Loucy (cell line): ENCODE measurements around the gene PALLD.

Experiments used
- H2AFZ ChIP-seq: fragments of 200-600 bp; sonication (generic); 2 replicates; pipeline ENCODE4 v1.6.0; 2016; ENCODE audit warnings: antibody characterized with exemption, mild to moderate bottlenecking, low read length, moderate library complexity
- H3F3A ChIP-seq: fragments of 200-600 bp; 2 replicates; pipeline ENCODE4 v1.6.0; 2016; ENCODE audit warnings: antibody characterized with exemption, low read depth, mild to moderate bottlenecking
- H3K27me3 ChIP-seq: fragments of 200-600 bp; sonication (generic); 2 replicates; pipeline ENCODE4 v1.6.1; 2014; ENCODE audit warnings: low read length, mild to moderate bottlenecking; ENCODE audit not compliant: insufficient read depth, poor library complexity, severe bottlenecking
- H3K36me3 ChIP-seq: fragments of 200-600 bp; sonication (generic); 2 replicates; pipeline ENCODE4 v1.6.1; 2016; ENCODE audit warnings: low read length; ENCODE audit not compliant: insufficient read depth
- H3K4me1 ChIP-seq: fragments of 200-600 bp; sonication (generic); 2 replicates; pipeline ENCODE4 v1.5.1; 2014; ENCODE audit warnings: low read length, mild to moderate bottlenecking; ENCODE audit not compliant: insufficient read depth, poor library complexity, severe bottlenecking
- H3K4me2 ChIP-seq: fragments of 200-600 bp; sonication (generic); 2 replicates; pipeline ENCODE4 v1.6.0; 2014; ENCODE audit warnings: antibody characterized with exemption, low read length, low read depth, mild to moderate bottlenecking; ENCODE audit not compliant: poor library complexity, severe bottlenecking
- H3K4me3 ChIP-seq: fragments of 200-600 bp; sonication (generic); 2 replicates; pipeline ENCODE4 v1.5.1; 2014; ENCODE audit warnings: low read length, mild to moderate bottlenecking, mixed read lengths; ENCODE audit not compliant: poor library complexity, severe bottlenecking
- H3K79me2 ChIP-seq: fragments of 200-600 bp; sonication (generic); 2 replicates; pipeline ENCODE4 v1.6.1; 2014; ENCODE audit warnings: low read length; ENCODE audit not compliant: insufficient read depth
- H3K9ac ChIP-seq: fragments of 200-600 bp; sonication (generic); 2 replicates; pipeline ENCODE4 v1.6.0; 2014; ENCODE audit warnings: mild to moderate bottlenecking, low read depth, low read length, moderate library complexity; ENCODE audit not compliant: poor library complexity, severe bottlenecking
- H3K9me2 ChIP-seq: fragments of 200-600 bp; sonication (generic); replicated peaks from 2 replicates; pipeline ENCODE4 v1.6.1; 2016; ENCODE audit warnings: low read depth, low read length, mixed read lengths
- H3K9me3 ChIP-seq: fragments of 200-600 bp; sonication (generic); 2 replicates; pipeline ENCODE4 v1.6.1; 2014; ENCODE audit warnings: mild to moderate bottlenecking, antibody characterized with exemption, low read length, low read depth; ENCODE audit not compliant: insufficient read depth
- H4K20me1 ChIP-seq: fragments of 200-600 bp; sonication (generic); 2 replicates; pipeline ENCODE4 v1.6.0; 2014; ENCODE audit warnings: antibody characterized with exemption, low read length, mild to moderate bottlenecking; ENCODE audit not compliant: insufficient read depth, poor library complexity, severe bottlenecking
- CTCF ChIP-seq: fragments of 200-600 bp; sonication (generic); conservative IDR thresholded peaks from 2 replicates; pipeline ENCODE4 v1.5.1; 2014; ENCODE audit warnings: mild to moderate bottlenecking, antibody characterized with exemption, low read length
- EZH2phosphoT487 ChIP-seq: fragments of 200-600 bp; IDR thresholded peaks from 2 replicates; pipeline ENCODE4 v1.6.1; 2018; ENCODE audit warnings: antibody characterized with exemption, mild to moderate bottlenecking, moderate library complexity, borderline replicate concordance

PALLD gene

GRCh38 chr4:168837922-168838321, 341.1 kb downstream of the PALLD start:
- Histone ChIP-seq H3K9me3 (no peaks in the 10 kb centered on the region), H3K9ac (no peak overlapping the region), H3F3A (no peaks in the 10 kb centered on the region), H3K27me3 (no peaks in the 10 kb centered on the region), H3K4me3 (no peak overlapping the region), H2AFZ (no peak overlapping the region), H3K36me3 (no peaks in the 10 kb centered on the region), H3K9me2 (no peaks in the 10 kb centered on the region), H3K4me2 (no peak overlapping the region), H3K4me1 (peaks cover 33% of the 10 kb centered on the region), H3K79me2 (peaks cover 71% of the 10 kb centered on the region), H4K20me1 (peaks cover under 1% of the 10 kb centered on the region)
- TF ChIP-seq CTCF (no peak), EZH2phosphoT487 (no peak)

GRCh38 chr4:168839758-168840391, 343.0 kb downstream of the PALLD start:
- Histone ChIP-seq H3K4me3 (no peak overlapping the region), H4K20me1 (no peaks in the 10 kb centered on the region), H3K4me1 (peaks cover 26% of the 10 kb centered on the region), H3K9me2 (no peaks in the 10 kb centered on the region), H3K79me2 (peaks cover 66% of the 10 kb centered on the region), H3F3A (no peaks in the 10 kb centered on the region), H3K4me2 (no peak overlapping the region), H3K27me3 (no peaks in the 10 kb centered on the region), H2AFZ (no peak overlapping the region), H3K36me3 (no peaks in the 10 kb centered on the region), H3K9me3 (no peaks in the 10 kb centered on the region), H3K9ac (no peak overlapping the region)
- no peak for TF ChIP-seq CTCF
- no peak for TF ChIP-seq EZH2phosphoT487

- Histone ChIP-seq H3F3A (no peaks in the 10 kb centered on the region), H3K4me1 (peaks cover 26% of the 10 kb centered on the region), H3K4me2 (no peak overlapping the region), H3K9ac (no peak overlapping the region), H4K20me1 (no peaks in the 10 kb centered on the region), H3K27me3 (no peaks in the 10 kb centered on the region), H3K9me2 (no peaks in the 10 kb centered on the region), H3K9me3 (no peaks in the 10 kb centered on the region), H3K79me2 (peaks cover 63% of the 10 kb centered on the region), H3K4me3 (no peak overlapping the region), H3K36me3 (no peaks in the 10 kb centered on the region), H2AFZ (no peak overlapping the region)
- TF ChIP-seq EZH2phosphoT487: no peak
- TF ChIP-seq CTCF: no peak
These were observed 343.5 kb downstream of the PALLD start for GRCh38 chr4:168840392-168840763.
